Hematopoietic multipotent progenitor cell treated with erythropoietin and hydrocortisone succinate and interleukin-3 and kit ligand, for 6 days (in vitro differentiated cells): Measurements from ENCODE around the gene OTP.
"Not testable (repeated sequence)": the region's sequence is repeated elsewhere in the genome, so short reads cannot be mapped to it uniquely, and the experiment has no call there.

Experiments
- DNase-seq: peaks from one replicate; pipeline ENCODE4 v3.0.0-alpha.2; 2015

Gene OTP

DNA sequence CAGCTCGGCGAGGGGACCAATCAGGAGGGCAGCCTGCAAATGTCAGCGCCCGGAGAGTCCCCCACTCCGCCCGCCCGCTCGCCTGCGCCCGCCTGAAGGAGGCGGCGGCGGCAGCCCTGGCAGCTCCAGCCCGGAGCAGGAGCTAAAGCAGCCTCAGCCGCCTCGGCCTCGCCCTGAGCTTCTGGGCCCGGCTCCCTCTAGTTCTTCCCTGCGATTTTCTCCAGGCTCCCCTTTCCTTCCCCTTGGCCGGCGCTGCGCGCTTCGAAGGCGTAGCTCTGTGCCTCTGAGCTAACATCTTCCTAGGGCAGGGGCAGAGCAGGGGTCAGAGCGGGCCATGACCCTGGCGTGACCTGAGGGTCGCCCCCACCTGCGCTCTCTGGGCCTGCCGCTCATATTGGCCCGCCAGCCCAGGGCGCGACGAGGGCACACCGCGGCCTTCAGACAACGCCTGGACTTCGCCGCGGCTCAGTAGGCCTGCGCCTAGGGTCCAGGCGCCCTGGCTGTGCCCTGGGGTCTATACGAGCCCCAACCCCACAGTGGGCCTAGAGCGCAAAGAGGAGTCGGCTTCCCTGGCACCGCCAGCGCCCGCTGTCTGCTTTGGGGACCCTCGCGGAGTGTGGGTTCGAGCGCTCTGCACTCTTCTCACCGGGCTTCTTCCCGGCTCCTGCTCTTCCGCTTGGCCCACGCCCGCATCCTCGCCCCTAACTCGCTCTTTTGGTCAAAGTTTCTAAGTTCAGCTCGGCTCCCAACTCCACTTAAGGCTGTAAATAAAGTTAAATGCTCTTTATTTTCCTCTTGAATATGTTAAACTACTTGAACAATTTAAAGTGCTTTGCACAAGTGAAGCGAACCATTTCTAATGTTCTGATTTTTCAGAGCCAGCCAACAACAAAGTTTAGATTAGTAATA lies 504 bp upstream of the OTP start:
- no peak for DNase-seq

DNA sequence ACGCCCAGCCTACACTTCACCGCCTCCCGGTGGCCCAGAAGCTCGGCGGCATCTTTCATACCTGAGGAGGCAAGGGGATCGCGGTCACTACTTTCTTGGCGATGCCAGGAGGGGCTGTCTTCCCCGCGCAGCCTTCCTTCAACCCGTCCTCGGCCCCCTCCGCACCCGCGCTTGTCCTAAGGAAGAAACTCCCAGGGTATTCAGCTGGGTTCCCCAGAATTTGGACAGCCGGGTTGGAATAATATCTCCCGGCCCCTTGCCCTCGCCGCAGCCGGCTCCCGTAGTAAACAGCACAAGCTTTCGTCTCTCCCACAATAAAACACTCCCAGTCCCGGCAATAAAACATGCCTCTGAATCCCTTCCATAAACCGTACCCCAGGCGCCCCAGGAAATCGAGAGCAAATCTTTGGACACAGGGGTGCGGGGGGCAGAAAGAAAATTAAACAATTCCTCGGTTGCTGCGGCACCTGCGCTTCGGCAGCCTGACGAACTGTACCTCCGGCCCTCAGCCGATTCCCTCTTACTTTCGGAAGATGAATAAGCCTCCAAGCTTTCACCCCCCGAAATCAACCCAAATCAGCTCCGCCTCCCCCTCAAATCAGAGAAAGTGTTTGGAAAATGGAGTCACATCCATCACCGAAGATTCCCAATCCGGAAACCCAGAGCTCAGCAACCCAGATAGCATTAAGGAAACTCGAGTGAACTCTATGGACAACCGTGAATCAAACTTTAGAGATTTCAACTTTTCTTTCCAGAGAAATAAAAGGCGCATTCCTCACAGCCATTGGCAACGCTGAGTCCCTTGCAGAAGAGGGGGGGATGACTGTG lies 1.1 kb downstream of the OTP start:
- no peak for DNase-seq

DNA sequence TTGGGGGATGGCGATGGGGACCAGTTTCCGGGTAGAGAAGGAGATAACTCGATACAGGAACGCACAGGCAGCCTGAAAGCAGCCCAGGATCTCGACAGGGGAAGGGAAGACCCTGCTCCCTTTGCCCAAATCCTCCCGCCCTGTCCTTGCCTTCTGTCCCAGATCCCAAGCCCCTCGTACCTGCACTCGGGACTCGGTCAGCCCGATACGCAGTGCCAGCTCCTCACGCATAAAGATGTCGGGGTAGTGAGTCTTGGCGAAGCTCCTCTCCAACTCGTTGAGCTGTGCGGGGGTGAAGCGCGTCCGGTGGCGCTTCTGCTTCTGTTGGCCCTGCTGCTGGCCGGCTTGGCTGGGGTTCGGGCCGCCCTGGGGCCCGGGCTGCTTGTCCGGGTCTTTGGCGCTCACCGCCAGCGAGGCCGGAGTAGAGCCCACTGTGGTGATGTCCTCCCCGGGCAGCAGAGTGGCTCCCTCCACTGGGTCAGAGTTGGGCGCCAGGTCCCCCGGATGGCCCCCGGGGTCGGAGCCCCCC lies 1.8 kb downstream of the OTP start:
- no peak for DNase-seq

DNA sequence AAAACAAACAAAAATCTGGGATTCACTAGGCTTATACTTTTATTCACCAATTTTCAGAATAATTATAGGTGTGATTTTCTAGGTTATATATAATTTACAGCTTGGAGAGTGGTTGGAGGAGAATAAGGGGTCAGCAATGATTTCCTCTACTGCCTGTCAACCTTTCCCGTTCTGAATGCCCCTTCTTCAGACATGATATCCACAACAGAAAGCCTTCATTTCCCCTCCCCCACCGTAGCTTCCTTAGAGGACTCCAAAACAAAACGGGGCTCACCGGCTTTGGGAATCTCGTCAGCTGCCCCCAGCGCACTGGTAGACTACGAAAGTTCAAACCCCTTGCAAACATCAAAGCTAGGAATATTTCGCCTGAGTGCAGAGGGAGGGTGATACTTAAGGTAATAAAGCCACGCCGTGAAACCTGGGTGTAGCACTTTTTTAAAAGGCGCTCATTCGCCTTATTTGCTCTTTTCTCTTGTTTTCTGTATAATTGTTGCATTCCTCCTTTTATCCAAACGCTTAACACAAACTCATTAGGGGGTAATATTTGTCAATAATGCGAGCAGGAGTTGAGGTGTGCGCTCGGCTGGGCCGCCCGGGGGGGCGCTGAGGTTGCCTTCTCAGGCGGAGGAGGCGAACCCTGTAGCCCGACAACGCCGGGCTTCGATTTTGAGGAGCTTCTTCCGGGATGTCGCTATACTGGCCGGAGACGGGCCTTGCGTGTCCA lies 2.4 kb downstream of the OTP start:
- DNase-seq: no peak

DNA sequence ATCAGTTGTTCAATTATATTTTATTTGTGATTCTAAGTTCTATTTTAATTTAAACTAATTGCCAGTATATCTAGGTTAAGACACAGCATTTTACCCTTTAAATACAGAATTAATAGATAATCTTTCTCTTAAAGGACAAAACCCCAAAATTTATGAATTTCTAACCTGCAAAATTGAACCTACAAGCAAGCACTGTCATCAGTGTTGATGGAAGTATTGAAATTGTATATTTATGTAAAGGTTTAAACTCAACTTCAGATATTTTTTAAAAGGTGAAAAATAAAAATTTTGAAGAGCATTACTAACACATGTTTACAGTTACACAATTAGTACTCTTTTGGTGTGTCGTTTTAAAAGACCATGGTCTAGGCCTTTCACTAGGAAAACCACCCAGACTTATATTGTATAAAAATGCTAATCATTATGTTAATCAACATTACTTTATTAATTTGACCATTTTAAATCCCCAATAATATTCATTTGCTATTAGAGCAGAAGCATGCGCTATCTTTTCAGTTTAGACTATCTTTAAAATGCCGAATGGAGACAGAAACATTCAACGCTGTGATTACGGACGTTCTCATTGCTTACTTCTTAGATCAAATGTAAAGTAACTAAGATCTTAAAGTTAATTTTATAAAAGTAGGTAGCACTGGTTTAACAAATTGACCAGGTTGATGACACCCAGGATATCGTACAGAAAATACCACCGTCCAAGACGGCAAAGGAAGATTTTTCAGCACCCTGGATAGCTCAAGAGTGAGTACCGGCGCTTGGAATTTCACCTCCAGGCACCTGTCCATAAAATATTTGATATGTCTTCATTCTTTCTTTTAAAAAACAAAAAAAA lies 3.2 kb downstream of the OTP start:
- DNase-seq: peak; percentile 66

DNA sequence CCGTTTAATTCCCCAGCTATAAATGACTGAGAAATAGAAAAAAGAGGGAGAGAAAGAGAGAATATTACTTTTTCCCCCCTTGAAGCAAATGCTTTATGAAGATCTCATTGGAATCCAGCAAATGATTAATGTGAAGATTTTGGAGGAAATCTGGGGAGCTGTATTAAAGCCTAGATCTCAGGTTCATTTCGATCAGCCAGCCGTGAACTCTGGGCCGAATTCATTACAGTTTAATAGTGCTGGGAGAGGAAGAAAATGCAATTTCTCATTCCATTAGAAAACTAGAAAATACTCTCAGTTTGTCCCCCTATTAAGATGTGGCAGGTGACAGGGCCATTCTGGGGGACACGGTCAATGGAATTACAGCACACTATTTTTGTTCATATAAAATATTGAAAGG lies 4.8 kb downstream of the OTP start:
- no peak for DNase-seq

DNA sequence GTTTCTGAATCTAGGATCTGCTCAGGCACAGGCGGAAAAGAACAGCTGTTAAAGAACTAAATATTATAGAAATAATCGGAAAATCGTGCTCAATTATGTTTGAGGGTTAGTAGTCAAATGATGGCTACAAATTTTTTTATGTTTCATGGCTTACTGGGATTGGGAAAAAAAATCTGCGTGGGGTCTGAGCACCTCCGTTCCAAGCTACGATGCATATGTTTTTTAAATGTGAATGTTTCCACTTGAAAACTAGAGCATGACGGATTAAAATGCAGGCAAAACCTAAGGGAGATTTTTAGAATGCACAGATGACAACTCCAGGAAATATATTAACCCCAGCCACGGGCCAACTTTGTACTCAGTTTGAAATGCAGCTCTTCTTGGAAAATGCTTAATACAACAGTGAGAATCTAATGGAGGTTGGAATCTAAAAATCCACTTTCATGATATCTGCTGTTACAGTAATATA lies 5.3 kb downstream of the OTP start:
- no peak for DNase-seq

DNA sequence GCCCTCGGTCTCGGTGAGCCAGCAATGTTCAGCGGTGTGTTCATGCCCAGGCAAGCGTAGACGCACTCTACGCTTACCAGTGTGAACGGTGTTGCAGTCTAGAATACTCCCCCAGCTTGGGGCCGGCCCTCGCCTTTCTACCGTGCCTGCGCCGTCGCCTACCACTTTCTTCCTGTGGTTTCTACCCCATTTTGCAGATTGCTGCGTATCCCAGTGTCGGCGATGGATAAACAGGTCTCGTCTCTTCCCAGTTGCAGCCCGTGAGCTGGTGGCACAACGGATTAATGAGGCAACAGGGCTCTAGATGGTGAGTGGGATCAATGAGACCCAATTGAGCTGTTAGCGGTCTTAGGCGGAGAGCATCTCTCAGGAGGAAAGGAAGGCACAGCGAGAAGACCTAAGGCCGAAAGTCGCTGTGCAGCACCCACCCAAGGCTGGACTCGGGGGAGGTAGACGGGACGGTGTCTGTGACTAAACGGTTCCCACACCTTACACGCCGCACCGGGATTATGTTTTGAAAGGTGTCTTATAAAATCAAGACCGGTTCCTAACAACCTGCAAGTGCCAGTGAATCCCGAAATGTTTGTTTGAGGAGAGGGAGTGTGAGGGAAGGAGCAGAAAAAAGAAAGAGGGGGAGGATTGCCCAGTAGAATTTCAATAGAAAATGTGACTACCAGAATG lies 5.8 kb downstream of the OTP start:
- DNase-seq: no peak

DNA sequence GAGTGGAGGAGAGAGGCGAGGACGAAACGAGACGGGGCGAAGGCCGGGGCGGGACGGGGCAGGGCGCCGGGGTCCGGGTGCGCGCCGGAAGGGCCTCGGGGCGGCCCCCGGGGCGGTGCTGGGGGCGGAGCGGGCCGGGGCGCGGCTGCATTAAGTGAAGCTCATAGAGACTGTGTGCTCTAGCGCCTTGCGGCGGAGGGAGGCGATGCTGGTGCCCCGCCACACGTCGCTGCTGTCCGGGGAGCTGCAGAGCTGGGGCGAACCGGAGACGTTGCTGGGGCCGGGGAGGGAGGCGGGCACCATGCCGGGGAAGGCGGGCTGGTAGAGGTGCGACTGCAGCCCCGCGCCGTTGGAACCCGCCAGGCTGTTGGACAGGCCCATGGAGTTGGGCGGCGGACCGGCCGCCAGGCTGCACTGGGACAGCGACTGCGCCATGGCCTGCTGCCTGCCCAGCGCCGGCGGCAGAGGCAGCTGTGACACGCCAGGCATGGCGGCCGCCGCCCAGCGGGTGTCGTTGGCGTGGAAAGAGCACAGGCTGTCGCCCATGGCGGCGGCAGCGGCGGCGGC lies 8.3 kb downstream of the OTP start:
- DNase-seq: peak; percentile 79

DNA sequence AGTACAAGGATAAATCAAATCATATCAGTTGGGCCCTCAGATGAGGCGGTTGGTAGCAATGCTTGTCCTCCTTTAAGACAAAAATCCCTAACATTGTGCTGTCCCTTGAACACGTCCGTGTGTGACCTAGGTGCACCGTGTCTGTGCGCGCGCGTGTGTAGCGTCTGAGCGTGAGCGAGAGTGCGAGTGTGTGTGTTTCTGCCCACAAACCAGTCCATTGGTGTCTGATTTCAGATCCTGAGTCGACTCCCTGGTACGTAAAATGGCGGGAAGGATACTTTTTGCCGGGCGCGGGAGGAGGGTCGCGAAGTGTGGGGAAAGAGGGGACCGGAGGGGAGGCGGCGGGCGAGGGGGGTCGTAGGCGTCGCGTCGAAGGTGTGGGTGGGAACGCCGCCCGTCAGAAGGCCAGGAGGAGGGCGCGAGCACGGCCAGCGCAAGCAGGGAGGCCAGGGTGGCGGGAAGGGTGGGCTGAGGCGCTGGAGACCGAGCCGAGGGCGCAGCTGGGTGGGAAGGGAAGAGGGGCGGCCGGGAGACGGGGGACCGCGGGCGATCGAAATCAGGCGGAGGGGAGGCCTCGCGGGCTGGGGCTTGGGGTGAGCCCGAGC lies 8.9 kb downstream of the OTP start:
- no peak for DNase-seq

DNA sequence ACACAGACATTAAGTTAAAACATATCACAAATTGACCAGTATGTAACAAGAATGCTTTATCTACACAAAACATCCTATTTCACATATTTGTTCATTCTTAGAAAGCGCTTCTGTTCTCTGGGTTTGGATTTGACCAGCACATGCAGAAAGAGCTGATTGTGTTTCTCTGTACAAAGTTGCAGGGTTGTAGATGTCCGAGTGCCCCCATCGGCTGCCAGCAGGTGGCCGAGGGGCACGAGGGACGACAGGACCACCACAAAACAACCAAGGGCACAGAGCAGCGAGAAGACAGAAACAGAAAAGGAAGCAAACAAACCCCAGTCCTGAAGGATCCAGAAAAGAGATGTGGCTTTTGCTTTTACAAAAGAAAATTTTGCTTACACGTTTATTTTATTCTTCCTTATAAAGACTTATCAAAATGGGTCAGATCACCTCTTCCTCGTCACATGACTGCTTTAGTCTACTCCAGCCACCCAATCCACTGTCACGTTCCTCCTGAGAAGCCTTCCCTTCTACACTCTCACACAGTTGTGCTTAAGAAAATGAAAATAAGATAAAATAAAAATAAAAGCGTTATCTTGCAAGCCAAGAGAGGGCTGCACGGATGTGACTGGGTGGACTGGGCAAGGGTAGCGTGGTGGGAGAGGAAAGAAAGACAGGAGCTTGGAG lies 9.5 kb downstream of the OTP start:
- no peak for DNase-seq

DNA sequence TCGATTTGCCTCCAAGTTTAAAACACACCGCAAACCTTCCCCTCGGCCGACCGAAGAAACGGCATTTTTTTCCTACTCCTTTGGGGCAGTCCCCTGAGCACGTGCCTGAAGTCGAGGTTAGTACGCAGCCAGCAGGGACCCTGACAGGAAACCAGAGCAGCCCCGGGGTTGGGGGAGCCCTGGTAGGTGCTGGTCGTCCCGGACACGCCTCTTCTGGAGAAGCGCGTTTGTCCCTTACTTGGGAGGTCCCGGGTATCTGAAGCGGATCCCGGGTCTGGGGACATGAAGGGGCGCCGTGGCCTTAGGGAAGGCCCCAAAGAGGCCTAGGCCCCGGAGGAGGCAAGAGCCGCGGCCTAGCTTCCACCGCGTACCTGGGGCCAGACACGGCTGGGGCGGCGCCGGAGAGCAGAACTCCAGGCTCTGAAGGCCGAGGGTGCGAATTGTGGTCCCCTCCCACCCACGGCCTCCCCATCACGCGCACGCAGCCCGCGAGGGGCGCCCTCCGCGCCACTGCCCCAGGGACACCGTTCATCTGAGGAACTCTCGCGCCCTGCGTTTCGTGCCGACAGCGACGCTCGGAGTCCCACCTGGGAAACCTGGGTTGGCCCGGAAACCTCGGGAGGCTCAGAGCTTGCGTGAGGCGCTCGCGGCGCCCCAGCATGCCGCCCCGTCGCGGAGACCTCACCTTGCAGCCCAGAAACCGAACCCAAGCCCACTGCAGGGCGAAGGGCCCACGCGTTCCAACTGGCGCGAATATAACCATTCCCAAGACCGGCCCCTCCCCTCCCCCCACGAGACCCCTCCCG lies 10.4 kb downstream of the OTP start:
- no peak for DNase-seq

DNA sequence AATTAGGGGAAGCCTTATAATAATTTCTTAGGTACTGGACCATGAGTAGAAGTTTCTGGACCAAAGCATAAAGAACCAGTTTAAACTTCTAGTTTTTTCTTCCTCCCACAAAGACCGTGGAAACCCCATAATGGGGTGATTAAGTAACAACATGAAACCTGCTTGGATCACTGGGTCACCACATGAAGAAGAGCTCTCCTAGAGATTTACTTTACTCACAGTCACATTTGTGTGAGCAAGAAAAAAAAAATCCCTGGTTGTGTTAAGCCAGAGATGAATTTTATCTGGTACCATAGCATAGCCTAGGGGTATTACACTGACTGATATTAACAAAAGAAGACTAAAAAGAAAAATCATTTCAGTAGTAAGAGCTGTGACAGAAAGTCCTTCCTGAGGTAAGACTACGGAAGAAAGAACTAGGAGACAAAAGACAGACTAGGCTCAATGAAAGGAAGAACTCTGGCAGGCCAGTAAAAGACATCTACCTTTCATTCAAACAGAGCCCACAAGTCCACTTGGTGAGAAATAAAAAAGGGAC lies 15.2 kb downstream of the OTP start:
- DNase-seq: no peak

DNA sequence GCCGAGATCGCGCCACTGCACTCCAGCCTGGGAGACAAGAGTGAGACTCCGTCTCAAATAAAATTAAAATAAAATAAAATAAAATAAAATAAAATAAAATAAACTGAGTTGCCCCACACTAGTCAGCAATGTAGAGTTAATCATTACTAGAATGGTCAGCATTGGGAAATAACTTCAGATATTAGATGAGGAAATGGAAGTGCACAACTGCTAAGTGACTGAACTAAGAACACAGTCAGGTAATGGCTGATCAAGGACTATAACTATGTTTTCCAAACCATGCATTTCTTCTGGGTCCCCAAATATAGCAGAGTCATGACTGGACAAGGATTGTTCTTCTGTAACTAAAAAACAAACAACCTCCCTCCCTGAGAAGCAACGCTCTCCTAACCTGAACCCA lies 17.1 kb downstream of the OTP start:
- no peak for DNase-seq

DNA sequence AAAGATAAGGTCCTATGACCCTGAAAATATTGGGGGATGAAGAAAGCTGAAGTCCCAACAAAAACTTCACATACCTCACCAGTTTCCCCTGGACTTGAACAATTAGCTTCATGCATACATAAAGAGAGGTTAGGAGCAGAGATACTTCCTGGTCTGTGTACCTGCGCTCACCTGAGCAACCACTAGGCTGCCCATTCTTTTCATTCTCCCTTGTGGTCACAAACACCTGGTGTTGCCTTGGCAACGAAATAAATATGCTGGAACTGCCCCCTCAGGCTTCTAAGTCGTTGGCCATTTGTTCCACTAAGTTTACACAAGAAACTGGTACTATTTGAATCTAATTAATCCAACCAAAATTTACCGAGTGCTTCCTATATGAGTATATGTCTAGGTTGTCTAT lies 18.1 kb downstream of the OTP start:
- peak; percentile 4 for DNase-seq

DNA sequence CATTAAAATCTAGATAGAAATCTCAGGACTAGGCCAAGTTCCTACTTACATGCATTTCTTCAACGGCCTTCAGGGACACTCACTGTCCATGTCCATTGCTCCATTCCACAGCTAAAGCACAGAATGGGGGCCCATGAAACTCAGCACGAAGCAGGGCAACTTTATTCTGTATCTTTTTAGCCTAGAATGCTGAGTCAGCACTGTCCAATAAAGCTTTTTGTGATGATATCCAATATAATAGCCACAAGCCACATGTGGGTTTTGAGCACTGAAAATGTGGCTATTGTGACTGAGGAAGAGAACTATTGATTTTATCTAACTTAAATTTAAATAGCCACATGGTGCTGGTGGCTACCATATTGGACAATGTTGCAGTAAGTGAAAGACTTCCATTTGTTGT lies 21.6 kb downstream of the OTP start:
- DNase-seq: no peak

DNA sequence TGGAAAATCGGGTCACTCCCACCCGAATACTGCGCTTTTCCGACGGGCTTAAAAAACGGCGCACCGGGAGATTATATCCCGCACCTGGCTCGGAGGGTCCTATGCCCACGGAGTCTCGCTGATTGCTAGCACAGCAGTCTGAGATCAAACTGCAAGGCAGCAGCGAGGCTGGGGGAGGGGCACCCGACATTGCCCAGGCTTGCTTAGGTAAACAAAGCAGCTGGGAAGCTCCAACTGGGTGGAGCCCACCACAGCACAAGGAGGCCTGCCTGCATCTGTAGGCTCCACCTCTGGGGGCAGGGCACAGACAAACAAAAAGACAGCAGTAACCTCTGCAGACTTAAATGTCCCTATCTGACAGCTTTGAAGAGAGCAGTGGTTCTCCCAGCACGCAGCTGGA lies 29.6 kb downstream of the OTP start:
- DNase-seq: not testable (repeated sequence)

DNA sequence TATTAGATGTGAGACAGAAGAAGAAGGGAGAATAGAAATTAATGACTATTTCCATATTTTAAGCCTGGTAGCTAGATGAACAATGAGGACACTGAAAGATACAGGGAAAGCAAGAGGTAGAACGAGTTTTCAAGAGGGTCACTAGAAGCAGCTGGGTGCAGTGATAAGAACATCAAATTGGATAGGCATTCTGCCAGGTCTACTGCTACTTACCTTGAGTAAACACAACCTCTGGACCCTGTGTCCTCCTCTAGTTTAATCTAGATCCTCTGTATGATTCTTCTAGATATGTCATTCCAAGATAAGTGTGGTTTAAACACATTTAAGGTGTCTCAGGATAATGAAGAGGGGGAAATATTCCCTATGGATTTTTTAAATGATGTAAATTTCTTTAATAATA lies 31.2 kb downstream of the OTP start:
- peak; percentile 10 for DNase-seq

DNA sequence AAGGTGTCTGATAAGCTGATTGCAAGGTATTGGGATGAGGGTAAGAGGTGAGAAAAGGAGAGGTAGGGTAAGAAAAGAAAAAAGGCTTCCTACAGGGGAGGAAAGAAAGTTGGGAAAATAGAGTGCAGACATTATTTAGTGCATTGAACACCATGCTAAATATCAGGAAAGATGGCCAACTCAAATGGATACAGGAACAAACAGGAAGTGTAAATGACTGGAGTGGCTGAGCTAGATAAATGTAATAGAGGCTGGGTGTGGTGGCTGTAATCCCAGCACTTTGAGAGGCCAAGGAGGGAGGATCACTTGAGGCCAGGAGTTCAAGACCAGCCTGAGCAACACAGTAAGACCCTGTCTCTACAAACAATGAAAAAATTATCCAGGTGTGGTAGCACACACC lies 32.2 kb downstream of the OTP start:
- no peak for DNase-seq
